Fibroblast of lung (primary cell): ENCODE measurements around the gene FGF5.

ENCODE experiments used
- EZH2 ChIP-seq: IDR thresholded peaks from 2 replicates; pipeline ENCODE4 v1.5.1; 2012; ENCODE audit warnings: low read length, control low read depth, mild to moderate bottlenecking; ENCODE audit errors: missing control alignments
- TF ChIP-seq, protein P1 (sequence below), 2 donors: IDR thresholded peaks in 1 of 2; conservative IDR thresholded peaks in 1 of 2; 1 replicate in 1 of 2; 2 replicates in 1 of 2; pipeline ENCODE4 v1.5.1; 2011 to 2012; ENCODE audit warnings: low read length in 2 of 2, control low read depth in 1 of 2, inconsistent platforms in 1 of 2, low read depth in 1 of 2, mild to moderate bottlenecking in 1 of 2

DNA sequence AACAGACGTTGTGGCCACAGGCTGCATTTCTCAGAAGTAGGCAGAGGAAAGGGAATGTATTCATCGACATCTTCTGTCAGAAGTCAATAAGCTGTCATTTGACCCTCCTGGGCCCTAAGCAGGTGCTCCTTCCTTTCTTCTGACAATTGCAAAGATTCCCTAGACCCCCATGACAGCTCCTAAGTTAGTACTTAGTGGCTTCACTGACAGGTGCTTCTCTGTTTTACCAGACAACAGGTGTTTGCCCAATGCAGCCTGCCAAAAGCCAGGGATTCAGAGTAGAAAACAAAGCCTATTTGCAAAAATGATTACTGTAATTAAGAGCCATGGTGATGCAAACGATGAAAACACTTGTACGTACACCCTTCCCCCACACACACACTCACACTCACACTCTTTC, 7.5 kb upstream of the FGF5 start:
- TF ChIP-seq, protein P1, sequence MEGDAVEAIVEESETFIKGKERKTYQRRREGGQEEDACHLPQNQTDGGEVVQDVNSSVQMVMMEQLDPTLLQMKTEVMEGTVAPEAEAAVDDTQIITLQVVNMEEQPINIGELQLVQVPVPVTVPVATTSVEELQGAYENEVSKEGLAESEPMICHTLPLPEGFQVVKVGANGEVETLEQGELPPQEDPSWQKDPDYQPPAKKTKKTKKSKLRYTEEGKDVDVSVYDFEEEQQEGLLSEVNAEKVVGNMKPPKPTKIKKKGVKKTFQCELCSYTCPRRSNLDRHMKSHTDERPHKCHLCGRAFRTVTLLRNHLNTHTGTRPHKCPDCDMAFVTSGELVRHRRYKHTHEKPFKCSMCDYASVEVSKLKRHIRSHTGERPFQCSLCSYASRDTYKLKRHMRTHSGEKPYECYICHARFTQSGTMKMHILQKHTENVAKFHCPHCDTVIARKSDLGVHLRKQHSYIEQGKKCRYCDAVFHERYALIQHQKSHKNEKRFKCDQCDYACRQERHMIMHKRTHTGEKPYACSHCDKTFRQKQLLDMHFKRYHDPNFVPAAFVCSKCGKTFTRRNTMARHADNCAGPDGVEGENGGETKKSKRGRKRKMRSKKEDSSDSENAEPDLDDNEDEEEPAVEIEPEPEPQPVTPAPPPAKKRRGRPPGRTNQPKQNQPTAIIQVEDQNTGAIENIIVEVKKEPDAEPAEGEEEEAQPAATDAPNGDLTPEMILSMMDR (conservative IDR thresholded peaks at IDR 0.05 in 1 of 2, IDR thresholded peaks at IDR 0.05 in 1 of 2; ENCODE audit: low read depth in 1 of 2, low read length in 2 of 2), result no peak
- no peak for TF ChIP-seq EZH2
